GM10248 (cell line): ENCODE results near the gene TRNT1.

ENCODE experiments used
- CTCF ChIA-PET: fragments of 300-600 bp; sonication (Branson Sonifier 250); formaldehyde crosslinking; extraction: SDS; loops from one replicate; lab custom pipeline; 2021; ENCODE audit warnings: antibody characterized with exemption; lab: Yijun Ruan, JAX
- POLR2A ChIA-PET: fragments of 350-650 bp; sonication (Branson Sonifier 250); formaldehyde crosslinking; extraction: SDS; loops from one replicate; lab custom pipeline; 2020; ENCODE audit warnings: antibody characterized with exemption; lab: Yijun Ruan, JAX
- DNase-seq: peaks from one replicate; pipeline ENCODE4 v3.0.0; 2012; ENCODE audit errors: extremely low spot score
- CTCF ChIP-seq: IDR thresholded peaks from 2 replicates; pipeline ENCODE4 v1.5.1; 2012; ENCODE audit warnings: mild to moderate bottlenecking, low read depth; ENCODE audit errors: extremely low read depth, missing control alignments, control extremely low read depth

Gene TRNT1

DNA sequence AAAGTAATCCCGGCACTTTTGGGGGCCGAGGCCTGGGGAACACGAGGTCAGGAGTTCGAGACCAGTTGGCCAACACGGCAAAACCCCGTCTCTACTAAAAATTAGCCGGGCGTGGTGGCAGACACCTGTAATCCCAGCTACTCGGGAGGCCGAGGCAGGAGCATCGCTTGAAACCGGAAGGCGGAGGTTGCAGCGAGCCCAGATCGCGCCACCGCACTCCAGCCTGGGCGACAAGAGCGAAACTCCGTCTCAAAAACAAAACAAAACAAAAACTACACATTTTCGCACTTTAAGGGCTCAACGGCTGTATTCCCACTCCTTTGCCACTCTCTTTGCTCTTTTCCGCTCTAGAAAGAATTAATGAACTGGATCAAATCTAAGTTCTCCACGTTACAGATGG lies 763 bp upstream of the TRNT1 start:
- no peak for TF ChIP-seq CTCF
- no peak for DNase-seq
- ChIA-PET CTCF (interaction anchor here (1.0 kb wide), 1 partner anchor 8 kb away, joined by 3 read pairs; no protein-coding TSS in a partner anchor), POLR2A (no interaction called here)

GRCh38 chr3:3127432-3128010 lies 781 bp downstream of the TRNT1 start:
- peak; percentile 18 for DNase-seq
- ChIA-PET POLR2A (no interaction called here), CTCF (no interaction called here)
- TF ChIP-seq CTCF, result no peak

DNA sequence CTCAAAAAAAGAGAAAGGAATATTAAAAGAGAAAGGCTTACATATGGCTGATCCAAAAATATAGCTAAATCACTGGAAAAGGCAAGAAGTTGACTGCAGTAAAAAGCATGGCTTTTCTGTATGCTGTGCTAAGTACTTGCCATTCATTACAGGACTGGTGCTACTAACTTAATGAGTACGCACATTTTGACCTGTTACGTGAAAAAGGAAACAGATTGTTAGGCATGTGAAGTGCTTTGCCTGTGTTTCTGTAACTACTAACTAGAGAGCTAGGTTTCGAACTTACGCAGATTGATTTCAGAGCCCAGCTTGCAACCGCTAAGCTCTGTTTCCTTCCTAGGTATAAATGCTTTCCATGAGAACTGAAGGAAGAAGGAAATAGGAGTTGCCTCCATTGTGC lies 2.8 kb downstream of the TRNT1 start:
- no peak for TF ChIP-seq CTCF
- ChIA-PET CTCF (interaction anchor here (0.7 to 1.9 kb wide), 5 partner anchors 12 to 47 kb away, joined by 3 to 10 read pairs (median 3); no protein-coding TSS in a partner anchor), POLR2A (no interaction called here)
- DNase-seq, result no peak

- DNase-seq, result no peak
- ChIA-PET POLR2A (no interaction called here), CTCF (interaction anchor here (0.7 to 1.9 kb wide), 6 partner anchors 8 to 48 kb away, joined by 3 to 6 read pairs (median 3); no protein-coding TSS in a partner anchor)
Measured at GRCh38 chr3:3133500-3133899, 6.8 kb downstream of the TRNT1 start.

DNA sequence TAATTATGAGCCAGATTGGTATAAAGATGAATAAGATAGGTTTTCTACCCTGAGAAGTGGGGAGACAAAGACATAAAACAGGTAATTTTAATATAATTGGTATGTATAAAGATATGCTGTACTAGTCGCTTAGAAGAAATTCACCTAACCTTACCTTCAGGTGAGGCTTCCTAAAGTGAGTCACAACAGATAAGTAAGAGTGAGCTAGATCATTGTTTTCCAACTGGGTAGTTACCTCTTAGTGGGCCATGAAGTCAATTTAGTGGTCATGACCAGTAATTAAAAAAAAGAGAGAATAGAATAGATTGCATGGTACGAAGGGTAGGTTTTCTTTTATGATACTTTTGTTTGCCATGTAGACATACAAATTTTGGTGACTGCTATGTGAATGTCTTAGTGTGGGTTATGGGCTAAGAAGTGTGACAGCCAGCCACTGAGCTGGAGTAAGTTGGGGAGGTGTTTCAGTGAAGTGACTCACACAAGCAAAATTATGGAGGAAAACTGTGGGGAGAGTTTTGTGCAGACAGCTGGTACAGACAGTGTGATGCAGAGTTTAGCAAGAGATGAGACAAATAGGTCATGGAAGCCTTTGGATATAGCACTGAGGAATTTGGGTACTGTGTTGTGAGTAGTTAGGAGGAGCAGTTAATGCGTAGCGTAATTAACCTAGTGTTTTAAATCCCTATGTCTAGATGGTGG lies 8.2 kb downstream of the TRNT1 start:
- CTCF ChIA-PET, result interaction anchor here (1.0 to 1.9 kb wide), 4 partner anchors 8 to 35 kb away, joined by 3 to 6 read pairs (median 4); no protein-coding TSS in a partner anchor
- POLR2A ChIA-PET, result no interaction called here
- no peak for DNase-seq
- TF ChIP-seq CTCF, result no peak

More at GRCh38 chr3:3133500-3133899, 6.8 kb downstream of the TRNT1 start:
- no peak for TF ChIP-seq CTCF

- TF ChIP-seq CTCF, result no peak
- no peak for DNase-seq
- POLR2A ChIA-PET, result no interaction called here
- CTCF ChIA-PET, result no interaction called here
Measured at GRCh38 chr3:3137526-3137925, 10.8 kb downstream of the TRNT1 start.
